NCI-H524 (cell line): ENCODE measurements around the gene GAS1.

Experiments
- DNase-seq, 2 experiments: peaks; one replicate each; lab custom pipeline; 2025; lab: John Stamatoyannopoulos, UW

Gene GAS1

DNA sequence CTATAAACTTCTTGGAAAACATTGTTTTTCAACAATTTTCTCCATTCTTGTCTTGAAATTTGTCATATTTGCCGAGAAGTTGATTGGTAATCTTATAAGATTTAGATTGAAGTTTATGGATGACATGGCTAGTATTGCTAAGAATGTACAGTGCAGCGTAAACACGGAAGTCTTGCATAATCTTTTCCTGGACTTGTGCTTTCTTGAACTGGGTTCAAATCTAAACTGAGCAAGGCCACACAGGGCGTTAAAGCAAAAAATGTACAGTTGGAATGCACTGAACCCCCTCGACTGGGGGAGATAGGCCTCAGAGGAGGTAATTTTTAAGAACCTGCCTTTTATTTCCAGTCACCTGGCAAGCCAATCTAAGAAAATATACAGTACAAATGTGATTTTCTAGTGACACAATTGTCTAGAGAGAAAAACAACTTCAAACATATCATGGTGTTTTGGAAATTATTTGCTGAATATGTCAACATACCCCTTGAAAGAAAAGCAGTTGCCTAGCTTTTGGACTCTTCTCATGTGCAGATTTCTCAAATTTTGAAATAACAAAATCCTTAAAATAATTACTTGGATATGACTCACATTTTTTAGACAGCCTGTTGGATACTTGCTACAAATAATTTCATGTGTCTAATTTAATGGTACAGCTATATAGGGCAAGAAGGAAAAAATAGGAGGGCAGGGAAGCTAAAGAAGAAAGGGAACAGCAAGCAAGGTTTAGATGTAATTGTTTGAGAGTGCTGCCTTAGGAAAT, 18.5 kb upstream of the GAS1 start:
- no peak for DNase-seq

- DNase-seq = no peak
Measured at GRCh38 chr9:86962692-86963091, 15.4 kb upstream of the GAS1 start.

DNA sequence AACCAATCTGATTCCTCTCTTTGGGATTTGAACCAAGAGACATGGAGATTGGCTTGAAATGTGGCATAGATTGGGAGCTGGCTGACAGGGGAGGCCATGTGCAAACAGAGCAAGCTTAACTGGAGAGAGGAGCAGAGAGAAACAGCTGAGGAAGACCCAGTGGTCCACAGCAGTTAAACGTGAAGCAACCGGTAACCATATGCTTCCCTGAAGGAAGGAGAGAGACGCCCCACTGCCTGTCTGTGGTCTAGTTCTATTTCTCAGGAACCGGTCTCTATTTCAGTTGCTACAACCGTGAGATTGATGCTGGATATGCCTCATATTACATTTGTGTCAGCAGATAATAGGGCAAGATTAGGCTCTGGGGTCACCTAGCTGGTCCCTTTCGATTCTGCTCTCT, 13.6 kb upstream of the GAS1 start:
- no peak for DNase-seq

DNA sequence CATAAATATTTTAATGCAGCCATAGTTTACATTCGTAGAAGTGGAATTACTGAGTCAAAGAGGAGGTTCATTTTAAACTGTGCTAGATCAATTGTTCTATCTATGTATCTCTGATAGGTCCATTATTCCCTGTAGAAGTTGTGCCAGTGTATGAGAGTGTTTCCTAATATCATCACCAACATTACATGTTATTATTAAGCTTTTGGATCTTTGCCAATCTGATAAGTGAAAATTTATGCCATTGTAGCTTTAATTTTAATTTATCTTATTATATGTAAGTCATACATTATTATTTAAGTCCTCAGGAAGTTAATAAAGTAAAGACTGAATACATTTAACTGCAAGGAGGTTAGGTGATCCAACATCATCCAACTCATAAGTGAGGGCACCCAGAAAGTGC, 10.9 kb upstream of the GAS1 start:
- no peak for DNase-seq

DNA sequence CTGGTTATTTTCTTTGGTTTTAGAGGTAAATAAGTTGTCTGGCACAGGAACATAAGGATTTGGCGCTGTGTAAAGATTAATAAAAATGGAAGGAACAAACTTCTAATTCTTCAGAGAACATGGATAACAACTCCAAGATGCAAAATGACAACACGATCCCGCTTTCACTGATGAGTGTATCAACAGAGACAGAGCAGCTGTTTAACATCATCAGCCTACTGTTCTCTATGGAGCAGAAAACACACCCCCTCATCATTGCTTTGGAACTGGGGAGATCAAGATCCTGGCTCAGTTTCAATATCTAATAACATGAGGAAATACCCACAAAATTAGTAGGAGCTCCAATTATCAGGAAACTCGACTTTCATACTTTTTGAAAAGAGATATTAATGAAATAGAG, 8.3 kb upstream of the GAS1 start:
- DNase-seq = no peak

- no peak for DNase-seq
Measured at GRCh38 chr9:86955042-86955441, 7.7 kb upstream of the GAS1 start.

DNA sequence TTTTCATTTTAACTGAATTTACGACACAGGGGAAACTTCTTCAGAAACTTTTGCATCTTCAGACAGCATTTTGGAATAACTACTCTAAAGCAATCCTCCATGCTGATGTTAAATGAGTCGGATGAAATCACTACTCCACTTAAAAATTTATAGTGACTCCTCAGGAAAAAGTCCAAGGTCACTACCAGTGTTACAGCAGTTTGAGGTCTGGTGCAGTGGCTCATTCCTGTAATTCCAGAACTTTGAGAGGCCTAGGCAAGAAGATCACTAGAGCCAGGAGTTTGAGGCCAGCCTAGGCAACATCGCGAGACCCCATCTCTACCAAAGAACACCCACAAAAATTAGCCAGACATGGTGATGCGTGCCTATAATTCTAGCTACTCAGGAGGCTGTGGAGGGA, 5.9 kb upstream of the GAS1 start:
- no peak for DNase-seq

- peak; percentile 59 to 79 for DNase-seq
Measured at GRCh38 chr9:86948074-86948929, 996 bp upstream of the GAS1 start.

DNA sequence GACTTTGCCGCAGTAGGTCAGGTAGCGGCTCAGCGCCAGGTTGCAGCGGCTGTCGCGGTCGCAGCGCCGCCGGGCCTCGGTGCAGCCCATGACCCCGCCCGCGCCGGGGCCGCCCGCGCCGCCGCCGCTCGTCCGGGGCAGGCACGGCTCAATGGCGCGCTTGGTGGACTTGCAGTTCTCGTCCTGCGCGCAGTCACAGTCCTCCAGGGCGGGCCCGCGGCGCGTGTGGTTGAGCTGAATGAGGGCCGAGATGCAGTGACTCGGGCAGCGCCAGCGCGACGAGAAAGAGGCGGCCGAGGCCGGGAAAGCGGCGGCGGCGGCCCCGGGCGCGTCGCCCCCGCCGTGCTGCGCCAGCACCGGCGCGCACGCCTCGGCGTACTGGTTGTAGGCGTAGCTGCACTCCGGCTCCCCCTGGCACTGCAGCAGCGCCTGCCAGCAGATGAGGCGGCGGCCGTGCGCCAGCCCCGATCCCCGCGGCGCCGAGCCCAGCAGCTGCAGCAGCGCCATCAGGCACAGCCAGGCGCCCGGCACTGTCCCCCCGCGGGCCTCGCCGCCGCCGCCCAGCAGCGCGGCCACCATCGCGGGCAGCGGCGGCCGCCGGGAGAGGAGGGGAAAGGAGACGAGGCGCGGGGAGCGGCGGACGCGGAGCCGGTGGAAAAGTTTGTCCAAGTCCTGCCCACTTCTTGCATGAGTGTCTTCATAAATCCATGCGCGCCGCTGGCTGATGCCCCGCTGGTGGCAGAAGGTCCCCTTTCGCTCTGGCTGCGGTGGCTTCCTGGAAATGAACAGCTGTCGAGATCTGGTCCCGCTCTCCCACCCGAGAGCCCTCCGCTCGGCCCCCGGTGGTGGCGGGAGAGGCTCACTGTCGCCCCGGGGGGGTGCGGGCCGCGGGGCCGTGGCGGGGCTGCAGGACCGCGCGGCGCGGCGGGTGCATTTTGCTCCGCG, 833 bp downstream of the GAS1 start:
- DNase-seq = peak in 1 of 2 experiments; percentile 30

DNA sequence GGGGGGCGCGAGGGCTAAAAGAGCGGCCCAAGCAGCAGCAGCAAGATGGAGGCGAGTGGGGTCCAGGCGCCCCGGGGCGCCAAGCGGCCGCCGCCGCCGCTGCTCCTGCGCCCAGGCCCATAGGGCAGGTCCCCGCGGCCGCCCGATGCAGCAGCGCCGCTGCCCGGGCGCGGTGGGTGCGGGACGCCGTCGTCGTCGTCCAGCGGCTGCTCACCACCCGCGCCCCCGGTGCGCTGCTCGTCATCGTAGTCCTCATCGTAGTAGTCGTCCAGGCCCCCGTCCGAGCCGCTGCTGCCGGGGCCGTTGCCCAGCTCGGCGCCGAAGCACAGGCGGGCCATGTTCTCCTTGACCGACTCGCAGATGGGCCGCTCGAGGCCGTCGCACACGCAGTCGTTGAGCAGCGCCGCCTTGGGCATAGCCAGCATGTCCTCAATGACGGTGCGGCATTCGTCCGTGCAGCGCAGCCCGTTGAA, 1.5 kb downstream of the GAS1 start:
- DNase-seq = peak in 1 of 2 experiments; percentile 26

GRCh38 chr9:86944796-86945727, 2.2 kb downstream of the GAS1 start:
- no peak for DNase-seq

- no peak for DNase-seq
Measured at GRCh38 chr9:86943201-86944113, 3.8 kb downstream of the GAS1 start.

GRCh38 chr9:86942281-86943200, 4.8 kb downstream of the GAS1 start:
- DNase-seq = no peak

DNA sequence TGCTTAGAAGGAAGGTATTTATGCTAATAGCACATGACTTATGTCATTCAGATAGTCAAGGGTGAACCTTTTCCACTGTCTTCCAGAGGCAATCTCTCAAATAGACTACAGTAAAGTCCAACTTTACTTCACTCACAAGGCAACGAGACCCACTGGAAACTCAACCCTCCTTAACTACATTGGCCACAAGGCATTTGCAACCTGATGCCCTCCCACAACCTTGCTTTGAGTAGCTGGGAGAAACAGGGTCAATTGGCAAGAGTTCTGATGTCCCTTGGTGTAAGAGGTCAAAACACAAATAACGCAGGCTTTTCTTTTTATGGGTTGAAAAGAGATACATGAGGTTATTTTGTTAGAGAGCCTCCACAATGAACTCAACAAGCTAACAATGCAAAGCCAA, 6.1 kb downstream of the GAS1 start:
- DNase-seq = no peak

DNA sequence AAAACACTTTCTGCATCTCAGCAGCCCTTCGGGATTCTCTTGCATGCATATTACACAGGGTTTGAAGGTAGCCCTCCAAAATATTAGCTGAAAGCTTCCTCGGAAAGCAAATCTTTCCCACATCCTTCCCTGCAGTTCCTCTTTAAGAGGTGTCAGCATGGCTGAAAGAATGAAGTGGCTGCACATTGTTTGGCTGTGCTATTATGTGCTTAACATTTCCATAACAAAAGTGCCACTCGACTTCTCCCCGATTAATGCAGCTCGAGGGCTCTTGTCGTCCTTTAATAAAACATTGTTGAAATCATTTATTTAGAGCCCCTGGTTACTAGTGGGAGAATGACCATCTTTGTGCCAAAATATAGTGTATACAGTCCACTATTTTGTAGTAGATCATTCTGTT, 6.5 kb downstream of the GAS1 start:
- peak; percentile 11 to 56 for DNase-seq

DNA sequence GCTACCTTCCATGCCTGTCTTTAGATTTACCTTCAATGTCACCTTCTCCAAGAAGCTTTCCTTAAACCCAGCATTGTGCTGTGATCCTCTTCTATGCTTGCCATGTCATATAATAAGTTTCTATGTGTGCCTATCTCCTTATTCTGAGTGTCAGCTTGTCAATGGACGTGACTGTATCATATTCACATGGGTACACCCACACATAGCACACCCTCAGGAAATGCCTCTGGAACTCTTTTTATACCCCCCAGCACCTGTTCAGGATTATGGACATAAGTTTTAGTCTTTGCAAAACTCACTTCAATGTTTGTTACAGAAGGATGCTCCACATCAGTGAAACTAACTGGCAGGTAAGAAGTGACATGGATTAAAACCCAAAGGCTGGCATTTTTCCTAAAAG, 7.4 kb downstream of the GAS1 start:
- DNase-seq = no peak

DNA sequence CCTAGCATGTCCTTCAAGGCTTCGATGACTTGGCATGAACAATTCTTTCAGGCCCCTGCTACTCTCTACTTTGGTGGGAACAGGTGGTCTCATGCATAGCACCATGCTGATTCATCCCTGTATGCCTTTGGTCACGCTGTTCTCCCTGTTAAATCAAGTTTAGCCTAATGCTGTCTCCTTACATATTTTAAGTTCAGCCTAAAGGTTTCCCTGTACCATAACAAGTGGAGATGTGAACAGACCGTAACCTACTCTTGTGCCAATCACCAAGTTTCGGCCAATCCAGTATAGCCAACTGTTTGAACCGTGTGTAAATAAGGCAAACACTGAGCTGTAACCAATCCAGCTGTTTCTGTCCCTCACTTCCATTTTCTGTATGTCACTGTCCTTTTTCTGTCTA, 8.0 kb downstream of the GAS1 start:
- no peak for DNase-seq

GRCh38 chr9:86938780-86939179, 8.5 kb downstream of the GAS1 start:
- no peak for DNase-seq

- no peak for DNase-seq
Measured at GRCh38 chr9:86926145-86926544, 21.2 kb downstream of the GAS1 start.
